ENCODE data around the gene PPP1R3F. TPM values are rescaled to one million over a fixed set of nuclear protein-coding genes. Genes with fewer than 3 reads are reported as not detected.

Gene PPP1R3F
- total and polyA plus RNA-seq, 2 donors (not counting 1 experiment from before 2014, with no cell fraction given): 3.7 to 10.2 TPM

- no peak for ATAC-seq (ENCODE audit: low read depth)
These were observed 8.5 kb downstream of the PPP1R3F start for GRCh38 chrX:49278081-49278480.

GRCh38 chrX:49282647-49283011 lies 13.0 kb downstream of the PPP1R3F start:
- no peak overlapping the region for H3K27ac ChIP-seq (ENCODE audit: low read length in 2 of 2)
- H3K27me3 ChIP-seq (replicated peaks in 1 of 4; ENCODE audit: control extremely low read depth in 1 of 4, control insufficient read depth in 3 of 4, insufficient read depth in 4 of 4, low read length in 3 of 4): no peaks in the 10 kb centered on the region
- DNase-seq: no peak
- no peaks in the 10 kb centered on the region for H3K4me1 ChIP-seq (ENCODE audit: control insufficient read depth in 2 of 2, insufficient read depth in 2 of 2, low read length in 2 of 2)
- no peaks in the 10 kb centered on the region for H3K9me3 ChIP-seq (ENCODE audit: control extremely low read depth in 1 of 3, control insufficient read depth in 2 of 3, insufficient read depth in 1 of 3, low read length in 2 of 3)
- Mint-ChIP-seq H3K27ac (no peak overlapping the region), H3K27me3 (no peaks in the 10 kb centered on the region), H3K9me3 (ENCODE audit: insufficient read depth) (no peaks in the 10 kb centered on the region), H3K4me1 (peaks cover 5% of the 10 kb centered on the region), H3K4me3 (no peak overlapping the region)
- H3K79me2 ChIP-seq (ENCODE audit: control insufficient read depth, insufficient read depth, low read length): peaks cover 3% of the 10 kb centered on the region
- H3K9ac ChIP-seq (ENCODE audit: low read length): no peak overlapping the region
- intact Hi-C loops (cut with micrococcal nuclease): no loop called here
- no peaks in the 10 kb centered on the region for H3K36me3 ChIP-seq (replicated peaks in 1 of 2; ENCODE audit: control extremely low read depth in 1 of 2, control insufficient read depth in 1 of 2, extremely low read depth in 1 of 2, insufficient read depth in 2 of 2, low read length in 1 of 2)
- WGBS (ENCODE audit: insufficient coverage): 95% methylated on average over 6 of the region's 11 CpGs
- no peak overlapping the region for H3K4me2 ChIP-seq (replicated peaks; ENCODE audit: low read depth, low read length, poor library complexity, severe bottlenecking)
- H2AFZ ChIP-seq (ENCODE audit: insufficient read depth, low read depth, low read length, poor library complexity, severe bottlenecking): no peak overlapping the region
- H4K20me1 ChIP-seq (ENCODE audit: control insufficient read depth, insufficient read depth, low read length, poor library complexity, severe bottlenecking): no peaks in the 10 kb centered on the region
- TF ChIP-seq EZH2 (IDR thresholded peaks at IDR 0.05; ENCODE audit: borderline replicate concordance, insufficient read depth, low read depth, low read length, poor library complexity, severe bottlenecking): no peak
- TF ChIP-seq CTCF (IDR thresholded peaks at IDR 0.05): no peak
- ATAC-seq (ENCODE audit: low read depth): no peak
- H3K4me3 ChIP-seq (ENCODE audit: control extremely low read depth in 1 of 5, extremely low read depth in 1 of 5, insufficient read depth in 1 of 5, low read depth in 2 of 5, low read length in 4 of 5): no peak overlapping the region
- ChIA-PET POLR2A (interaction anchor here (0.6 kb wide), 1 partner anchor 885 kb away, joined by 4 read pairs; no protein-coding TSS in a partner anchor), CTCF (no interaction called here)

More at GRCh38 chrX:49278081-49278480, 8.5 kb downstream of the PPP1R3F start:
- Histone ChIP-seq H4K20me1 (ENCODE audit: control insufficient read depth, insufficient read depth, low read length, poor library complexity, severe bottlenecking) (no peaks in the 10 kb centered on the region), H3K4me3 (ENCODE audit: control extremely low read depth in 1 of 5, extremely low read depth in 1 of 5, insufficient read depth in 1 of 5, low read depth in 2 of 5, low read length in 4 of 5) (no peak overlapping the region), H2AFZ (ENCODE audit: insufficient read depth, low read depth, low read length, poor library complexity, severe bottlenecking) (no peak overlapping the region), H3K36me3 (replicated peaks in 1 of 2; ENCODE audit: control extremely low read depth in 1 of 2, control insufficient read depth in 1 of 2, extremely low read depth in 1 of 2, insufficient read depth in 2 of 2, low read length in 1 of 2) (no peaks in the 10 kb centered on the region), H3K4me2 (replicated peaks; ENCODE audit: low read depth, low read length, poor library complexity, severe bottlenecking) (no peak overlapping the region), H3K79me2 (ENCODE audit: control insufficient read depth, insufficient read depth, low read length) (peaks cover 6% of the 10 kb centered on the region), H3K4me1 (ENCODE audit: control insufficient read depth in 2 of 2, insufficient read depth in 2 of 2, low read length in 2 of 2) (peaks cover 0 to 7% of the 10 kb centered on the region in 2 donors), H3K9ac (ENCODE audit: low read length) (no peak overlapping the region), H3K27ac (ENCODE audit: low read length in 2 of 2) (no peak overlapping the region), H3K27me3 (replicated peaks in 1 of 4; ENCODE audit: control extremely low read depth in 1 of 4, control insufficient read depth in 3 of 4, insufficient read depth in 4 of 4, low read length in 3 of 4) (no peaks in the 10 kb centered on the region), H3K9me3 (ENCODE audit: control extremely low read depth in 1 of 3, control insufficient read depth in 2 of 3, insufficient read depth in 1 of 3, low read length in 2 of 3) (no peaks in the 10 kb centered on the region)
- no peaks in the 10 kb centered on the region for H3K9me3 Mint-ChIP-seq (ENCODE audit: insufficient read depth)
- H3K4me1 Mint-ChIP-seq: peaks cover 27% of the 10 kb centered on the region
- H3K27me3 Mint-ChIP-seq: no peaks in the 10 kb centered on the region
- H3K27ac Mint-ChIP-seq: no peak overlapping the region
- ChIA-PET CTCF (no interaction called here), POLR2A (no interaction called here)
- no peak overlapping the region for H3K4me3 Mint-ChIP-seq
- intact Hi-C loops (cut with micrococcal nuclease): no loop called here
- DNase-seq: no peak
- no peak for TF ChIP-seq EZH2 (IDR thresholded peaks at IDR 0.05; ENCODE audit: borderline replicate concordance, insufficient read depth, low read depth, low read length, poor library complexity, severe bottlenecking)
- TF ChIP-seq CTCF (IDR thresholded peaks at IDR 0.05): no peak
- 100% methylated on average over 3 of the region's 3 CpGs for WGBS (ENCODE audit: insufficient coverage)

All from B cell (primary cell).